Tibial artery (tissue), 4 donors: ENCODE data around the gene FTCD.

Experiments used
- DNase-seq, 2 donors: peaks; one replicate each; pipeline ENCODE4 v3.0.0-alpha.2; 2019
- H3K27ac ChIP-seq, 2 donors: fragments of 200-600 bp; sonication (generic) in 1 of 2; 1 replicate in 1 of 2; 2 replicates in 1 of 2; pipeline ENCODE4 v1.5.1; 2018 to 2019; ENCODE audit warnings: mild to moderate bottlenecking in 1 of 2
- H3K27me3 ChIP-seq, 2 donors: fragments of 200-600 bp; sonication (generic) in 1 of 2; one replicate each; pipeline versions ENCODE4 v1.5.1 to v1.6.0; 2016 to 2019
- H3K36me3 ChIP-seq, 3 donors: fragments of 200-600 bp; sonication (generic) in 2 of 3; one replicate each; pipeline ENCODE4 v1.5.1; 2016 to 2019; ENCODE audit warnings: mild to moderate bottlenecking in 2 of 3
- H3K4me1 ChIP-seq, 4 donors: fragments of 200-600 bp; sonication (generic) in 2 of 4; 1 replicate in 3 of 4; 2 replicates in 1 of 4; pipeline ENCODE4 v1.5.1; 2016 to 2019
- H3K4me3 ChIP-seq, 2 donors: fragments of 200-600 bp; sonication (generic) in 1 of 2; 1 replicate in 1 of 2; 2 replicates in 1 of 2; pipeline ENCODE4 v1.5.1; 2018 to 2019; ENCODE audit warnings: mild to moderate bottlenecking in 2 of 2
- H3K9me3 ChIP-seq, 3 donors: fragments of 200-600 bp; sonication (generic) in 1 of 3; one replicate each; pipeline ENCODE4 v1.5.1; 2016 to 2019
- CTCF ChIP-seq, 2 experiments: fragments of 200-600 bp in 1 of 2; fragments of 450-650 bp in 1 of 2; IDR thresholded peaks; one replicate each; pipeline ENCODE4 v1.5.1; 2017 to 2019; ENCODE audit warnings: antibody characterized with exemption in 2 of 2, mild to moderate bottlenecking in 1 of 2, moderate library complexity in 1 of 2
- intact Hi-C: fragments of 100-400 bp; cut with DNase I; formaldehyde crosslinking; loops from one replicate; pipeline ENCODE4 v1.15.0; 2023; ENCODE audit warnings: low total_unique reads

Gene FTCD

GRCh38 chr21:46160907-46161632 lies 5.7 kb upstream of the FTCD start:
- no peak overlapping the region for H3K27ac ChIP-seq
- no peak for TF ChIP-seq CTCF (IDR thresholded peaks at IDR 0.05)
- H3K27me3 ChIP-seq = peaks cover 0 to 23% of the 10 kb centered on the region in 2 donors
- peak; percentile 13 to 61 for DNase-seq
- H3K36me3 ChIP-seq = peaks cover 0 to 26% (median 0%) of the 10 kb centered on the region in 3 donors
- intact Hi-C loops = no loop called here
- H3K9me3 ChIP-seq = no peaks in the 10 kb centered on the region
- H3K4me1 ChIP-seq = peaks cover 0 to 5% (median 0%) of the 10 kb centered on the region in 4 donors
- no peak overlapping the region for H3K4me3 ChIP-seq

GRCh38 chr21:46160657-46160906 lies 5.2 kb upstream of the FTCD start:
- Histone ChIP-seq H3K9me3 (no peaks in the 10 kb centered on the region), H3K27me3 (peaks cover 0 to 23% of the 10 kb centered on the region in 2 donors), H3K4me3 (no peak overlapping the region), H3K27ac (no peak overlapping the region), H3K36me3 (peaks cover 0 to 26% (median 0%) of the 10 kb centered on the region in 3 donors), H3K4me1 (peaks cover 0 to 5% (median 0%) of the 10 kb centered on the region in 4 donors)
- TF ChIP-seq CTCF (IDR thresholded peaks at IDR 0.05) = no peak
- DNase-seq = no peak
- intact Hi-C loops = no loop called here

GRCh38 chr21:46159841-46160656 lies 4.7 kb upstream of the FTCD start:
- Histone ChIP-seq H3K27me3 (peaks cover 0 to 23% of the 10 kb centered on the region in 2 donors), H3K36me3 (peaks cover 0 to 26% (median 0%) of the 10 kb centered on the region in 3 donors), H3K9me3 (no peaks in the 10 kb centered on the region), H3K27ac (no peak overlapping the region), H3K4me3 (no peak overlapping the region), H3K4me1 (peaks cover 0 to 5% (median 0%) of the 10 kb centered on the region in 4 donors)
- peak in 1 of 2 donors; percentile 57 for DNase-seq
- intact Hi-C loops = no loop called here
- no peak for TF ChIP-seq CTCF (IDR thresholded peaks at IDR 0.05)

GRCh38 chr21:46159390-46159789 lies 4.0 kb upstream of the FTCD start:
- H3K9me3 ChIP-seq = no peaks in the 10 kb centered on the region
- DNase-seq = no peak
- no peak for TF ChIP-seq CTCF (IDR thresholded peaks at IDR 0.05)
- H3K27me3 ChIP-seq = peaks cover 0 to 26% of the 10 kb centered on the region in 2 donors
- peaks cover 0 to 26% (median 0%) of the 10 kb centered on the region in 3 donors for H3K36me3 ChIP-seq
- H3K4me1 ChIP-seq = peaks cover 0 to 5% (median 0%) of the 10 kb centered on the region in 4 donors
- no peak overlapping the region for H3K27ac ChIP-seq
- intact Hi-C loops = no loop called here
- no peak overlapping the region for H3K4me3 ChIP-seq

- intact Hi-C loops = no loop called here
- no peak for TF ChIP-seq CTCF (IDR thresholded peaks at IDR 0.05)
- peak; percentile 15 to 56 for DNase-seq
- Histone ChIP-seq H3K4me3 (no peak overlapping the region), H3K4me1 (peaks cover 0 to 5% (median 1%) of the 10 kb centered on the region in 4 donors), H3K9me3 (no peaks in the 10 kb centered on the region), H3K27me3 (peaks cover 0 to 23% of the 10 kb centered on the region in 2 donors), H3K36me3 (peaks cover 0 to 26% (median 0%) of the 10 kb centered on the region in 3 donors), H3K27ac (no peak overlapping the region)
These were observed 3.4 kb upstream of the FTCD start for GRCh38 chr21:46158666-46159300.
